Mucosa of descending colon (tissue), 3 donors: Measurements from ENCODE around the gene SLC13A4. TPM values are rescaled to one million over a fixed set of nuclear protein-coding genes. Genes with fewer than 3 reads are reported as not detected.
"Not testable (repeated sequence)": the region's sequence is repeated elsewhere in the genome, so short reads cannot be mapped to it uniquely, and the experiment has no call there.

Source experiments
- ATAC-seq: fragments of 200-7000 bp; cut with Tn5 transposase; one replicate; pipeline ENCODE4 v1.9.1; 2020; ENCODE audit warnings: mild to moderate bottlenecking, moderate library complexity
- DNase-seq, 3 donors: peaks; one replicate each; pipeline ENCODE4 v3.0.0-alpha.2; 2020
- H3K36me3 ChIP-seq: fragments of 200-600 bp; one replicate; pipeline ENCODE4 v1.8.0; 2021; ENCODE audit warnings: low read depth, mild to moderate bottlenecking
- H3K4me1 ChIP-seq: fragments of 200-600 bp; one replicate; pipeline ENCODE4 v1.8.0; 2021; ENCODE audit warnings: low read depth, mild to moderate bottlenecking
- H3K4me3 ChIP-seq: fragments of 200-600 bp; one replicate; pipeline ENCODE4 v1.8.0; 2021; ENCODE audit warnings: mild to moderate bottlenecking
- H3K9me3 ChIP-seq: fragments of 200-600 bp; one replicate; pipeline ENCODE4 v1.8.0; 2021; ENCODE audit warnings: mild to moderate bottlenecking
- intact Hi-C, 2 donors: fragments of 100-400 bp; cut with DNase I in 1 of 2; cut with micrococcal nuclease in 1 of 2; formaldehyde crosslinking; loops; one replicate each; pipeline versions ENCODE4 v1.11.0 to v1.11.1; 2022; cut with DNase I, micrococcal nuclease
- total RNA-seq, 3 donors: library from RNA; stranded (reverse); fragmentation: NEBNext Ultra II Directional in 2 of 3; extraction: Animal tissue kit (Norgen Biotek cat#: 25700) in 2 of 3; gene quantifications; one replicate each; pipeline versions ENCODE4 v1.2.1 to v1.2.4, GENCODE V29; 2021 to 2023
- TF ChIP-seq, protein P1 (sequence below): fragments of 200-600 bp; IDR thresholded peaks from one replicate; pipeline ENCODE4 v1.8.0; 2022; ENCODE audit warnings: antibody characterized with exemption, mild to moderate bottlenecking
- donor health status: DM: no; HTN: no; CAD: no; lungs with moderate emphysema.
- donor health status: DM: no; HTN: no; CAD: no.
- donor health status: DM: no; HTN: yes; CAD: no.

SLC13A4 gene
- total RNA-seq, 3 donors from 2014 or later, result not detected

- H3K4me3 ChIP-seq, result no peak overlapping the region
- H3K9me3 ChIP-seq, result no peaks in the 10 kb centered on the region
- intact Hi-C loops, result no loop called here
- no peaks in the 10 kb centered on the region for H3K36me3 ChIP-seq
- H3K4me1 ChIP-seq, result no peaks in the 10 kb centered on the region
- no peak for ATAC-seq
- TF ChIP-seq, protein P1, sequence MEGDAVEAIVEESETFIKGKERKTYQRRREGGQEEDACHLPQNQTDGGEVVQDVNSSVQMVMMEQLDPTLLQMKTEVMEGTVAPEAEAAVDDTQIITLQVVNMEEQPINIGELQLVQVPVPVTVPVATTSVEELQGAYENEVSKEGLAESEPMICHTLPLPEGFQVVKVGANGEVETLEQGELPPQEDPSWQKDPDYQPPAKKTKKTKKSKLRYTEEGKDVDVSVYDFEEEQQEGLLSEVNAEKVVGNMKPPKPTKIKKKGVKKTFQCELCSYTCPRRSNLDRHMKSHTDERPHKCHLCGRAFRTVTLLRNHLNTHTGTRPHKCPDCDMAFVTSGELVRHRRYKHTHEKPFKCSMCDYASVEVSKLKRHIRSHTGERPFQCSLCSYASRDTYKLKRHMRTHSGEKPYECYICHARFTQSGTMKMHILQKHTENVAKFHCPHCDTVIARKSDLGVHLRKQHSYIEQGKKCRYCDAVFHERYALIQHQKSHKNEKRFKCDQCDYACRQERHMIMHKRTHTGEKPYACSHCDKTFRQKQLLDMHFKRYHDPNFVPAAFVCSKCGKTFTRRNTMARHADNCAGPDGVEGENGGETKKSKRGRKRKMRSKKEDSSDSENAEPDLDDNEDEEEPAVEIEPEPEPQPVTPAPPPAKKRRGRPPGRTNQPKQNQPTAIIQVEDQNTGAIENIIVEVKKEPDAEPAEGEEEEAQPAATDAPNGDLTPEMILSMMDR, result no peak
- DNase-seq, result no peak
Observed at GRCh38 chr7:135741905-135742304, 13.9 kb upstream of the SLC13A4 start.

DNA sequence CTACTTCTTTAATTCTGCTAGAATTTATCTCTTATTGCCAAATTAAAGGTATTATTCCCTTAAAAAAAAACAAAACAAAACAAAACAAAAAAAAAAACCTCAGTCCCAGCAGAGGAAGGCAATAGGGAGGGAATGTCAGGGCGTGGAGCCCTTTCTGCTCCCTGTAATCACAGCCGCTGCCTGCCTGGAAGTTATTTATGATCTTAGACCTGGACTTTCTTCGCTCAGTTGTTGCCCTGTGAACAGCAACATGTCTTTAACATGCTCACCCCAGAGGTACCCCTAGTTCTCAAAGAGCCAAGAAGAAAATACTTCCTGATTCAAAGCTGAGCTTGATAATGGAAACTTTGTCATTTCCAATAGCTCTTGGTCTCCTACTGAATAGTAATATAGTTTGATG is 12.9 kb upstream of the SLC13A4 start:
- H3K4me3 ChIP-seq, result no peak overlapping the region
- H3K4me1 ChIP-seq, result no peaks in the 10 kb centered on the region
- no peaks in the 10 kb centered on the region for H3K9me3 ChIP-seq
- TF ChIP-seq, protein P1, result no peak
- no peaks in the 10 kb centered on the region for H3K36me3 ChIP-seq
- ATAC-seq (peak; percentile 50), DNase-seq (no peak)
- intact Hi-C loops, result no loop called here

DNA sequence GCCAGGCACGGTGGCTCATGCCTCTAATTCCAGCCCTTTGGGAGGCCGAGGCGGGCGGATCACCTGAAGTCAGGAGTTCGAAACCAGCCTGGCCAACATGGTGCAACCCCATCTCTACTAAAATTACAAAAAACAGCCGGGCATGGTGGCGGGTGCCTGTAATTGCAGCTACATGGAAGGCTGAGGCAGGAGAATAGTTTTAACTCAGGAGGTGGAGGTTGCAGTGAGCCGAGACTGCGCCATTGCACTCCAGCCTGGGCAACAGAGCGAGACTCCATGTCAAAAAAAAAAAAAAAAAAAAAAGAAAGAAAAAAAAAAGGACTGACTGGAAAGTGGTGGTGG is 9.3 kb upstream of the SLC13A4 start:
- H3K4me3 ChIP-seq, H3K4me1 ChIP-seq, DNase-seq, H3K9me3 ChIP-seq, ATAC-seq, intact Hi-C loops, H3K36me3 ChIP-seq: not testable (repeated sequence)

- Histone ChIP-seq H3K4me1 (no peaks in the 10 kb centered on the region), H3K9me3 (no peaks in the 10 kb centered on the region), H3K4me3 (no peak overlapping the region), H3K36me3 (no peaks in the 10 kb centered on the region)
- no peak for ATAC-seq
- DNase-seq, result no peak
- intact Hi-C loops, result no loop called here
- TF ChIP-seq, protein P1, result no peak
Observed at GRCh38 chr7:135736586-135737305, 8.8 kb upstream of the SLC13A4 start.

- intact Hi-C loops, result no loop called here
- no peak for ATAC-seq
- no peaks in the 10 kb centered on the region for H3K4me1 ChIP-seq
- TF ChIP-seq, protein P1, result no peak
- DNase-seq, result no peak
- H3K4me3 ChIP-seq, result no peak overlapping the region
- no peaks in the 10 kb centered on the region for H3K9me3 ChIP-seq
- no peaks in the 10 kb centered on the region for H3K36me3 ChIP-seq
Observed at GRCh38 chr7:135734343-135734689, 6.3 kb upstream of the SLC13A4 start.

DNA sequence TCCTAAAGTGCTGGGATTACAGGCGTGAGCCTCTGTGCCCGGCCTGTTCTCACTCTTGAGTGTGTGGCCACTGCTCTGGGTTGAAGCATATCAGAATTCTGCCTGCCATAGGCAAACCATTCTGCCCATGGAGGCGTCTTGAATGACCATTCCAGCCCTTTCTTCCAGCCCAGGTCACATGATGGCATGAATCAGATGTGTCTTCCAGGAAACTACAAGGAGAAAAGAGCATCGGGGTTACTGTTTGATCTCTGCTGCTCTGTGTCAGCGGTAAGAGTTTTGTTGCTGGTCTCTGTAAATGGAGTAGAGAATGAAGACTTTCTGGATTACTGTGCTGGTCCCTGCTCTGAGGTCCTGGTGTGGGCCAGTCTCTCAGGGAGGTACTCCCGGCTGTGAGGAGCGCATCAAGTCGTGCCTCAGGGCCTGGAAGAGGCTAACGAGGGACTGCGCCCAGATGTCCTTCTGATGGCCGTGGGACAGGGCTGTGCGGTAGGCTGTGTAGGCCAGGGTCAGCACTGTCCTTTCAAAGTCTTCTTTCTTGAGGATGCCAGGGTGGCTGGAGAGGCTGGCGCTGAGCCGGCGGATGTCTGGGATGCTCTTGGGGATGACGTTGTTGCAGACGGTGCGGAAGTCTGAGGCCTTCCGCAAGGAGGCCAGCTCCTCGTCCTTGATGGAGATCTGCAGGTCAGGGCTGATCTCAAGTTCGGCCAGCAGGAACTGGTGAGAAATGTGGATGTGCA is 5.8 kb upstream of the SLC13A4 start:
- TF ChIP-seq, protein P1, result no peak
- H3K4me1 ChIP-seq, result no peaks in the 10 kb centered on the region
- no peak for DNase-seq
- intact Hi-C loops, result no loop called here
- ATAC-seq, result no peak
- no peaks in the 10 kb centered on the region for H3K36me3 ChIP-seq
- H3K9me3 ChIP-seq, result no peaks in the 10 kb centered on the region
- no peak overlapping the region for H3K4me3 ChIP-seq
